Endothelial cell of umbilical vein (primary cell): Measurements from ENCODE around the gene PARVA.

Source experiments
- CTCF ChIP-seq, 2 donors: IDR thresholded peaks; 1 replicate in 1 of 2; 2 replicates in 1 of 2; pipeline ENCODE4 v1.5.1; 2011; ENCODE audit warnings: low read length in 2 of 2, mild to moderate bottlenecking in 2 of 2, moderate library complexity in 2 of 2, control low read depth in 1 of 2, inconsistent platforms in 1 of 2, low read depth in 1 of 2; ENCODE audit not compliant: insufficient read depth in 1 of 2; ENCODE audit errors: extremely low read depth in 1 of 2
- POLR2A ChIP-seq: IDR thresholded peaks from 2 replicates; pipeline ENCODE4 v1.6.1; 2012; ENCODE audit warnings: low read depth, mild to moderate bottlenecking, control low read depth, low read length

- TF ChIP-seq CTCF (IDR thresholded peaks at IDR 0.05; ENCODE audit: extremely low read depth in 1 of 2, insufficient read depth in 1 of 2, low read depth in 1 of 2, low read length in 2 of 2), result no peak
- TF ChIP-seq POLR2A, result no peak
Measured at GRCh38 chr11:12399355-12399754, 22.0 kb downstream of the PARVA start.
